ENCODE data around the gene ARHGEF4. TPM values are rescaled to one million over a fixed set of nuclear protein-coding genes. Genes with fewer than 3 reads are reported as not detected.

The ARHGEF4 gene
- total and polyA plus RNA-seq, 10 of the 15 experiments (the other 5 are each of a cell fraction or from before 2014, with no cell fraction given), result 0.02 to 0.24 (median 0.16) TPM; not detected in 6

DNA sequence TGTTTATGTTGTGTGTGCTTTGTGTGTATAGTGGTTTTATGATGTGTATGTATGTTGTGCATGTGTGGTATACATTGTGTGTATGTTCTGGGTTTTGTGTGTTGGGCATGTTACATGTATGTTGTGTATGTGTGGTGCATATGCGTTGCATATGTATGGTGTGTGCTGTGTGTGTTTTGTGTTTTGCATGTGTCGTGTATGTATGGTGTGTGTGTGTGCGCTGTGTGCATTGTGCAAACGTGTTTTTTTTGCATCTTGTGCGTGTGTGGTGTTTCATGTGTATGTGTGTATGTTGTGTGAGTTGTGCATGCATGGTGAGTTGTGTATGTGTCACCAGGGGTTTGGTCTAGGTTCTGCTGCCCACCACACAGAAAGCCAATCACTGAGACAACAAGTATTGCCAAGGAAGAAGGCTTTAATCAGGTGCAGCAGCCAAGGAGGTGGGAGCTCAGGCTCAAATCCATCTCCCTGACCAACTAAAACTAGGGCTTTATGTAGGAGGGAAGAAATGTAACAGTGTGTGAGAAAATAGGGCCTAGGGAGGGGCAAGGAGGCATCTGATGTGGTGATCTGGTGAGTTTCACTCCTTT lies 140.8 kb downstream of the ARHGEF4 start (continued):
- TF ChIP-seq, protein P1, sequence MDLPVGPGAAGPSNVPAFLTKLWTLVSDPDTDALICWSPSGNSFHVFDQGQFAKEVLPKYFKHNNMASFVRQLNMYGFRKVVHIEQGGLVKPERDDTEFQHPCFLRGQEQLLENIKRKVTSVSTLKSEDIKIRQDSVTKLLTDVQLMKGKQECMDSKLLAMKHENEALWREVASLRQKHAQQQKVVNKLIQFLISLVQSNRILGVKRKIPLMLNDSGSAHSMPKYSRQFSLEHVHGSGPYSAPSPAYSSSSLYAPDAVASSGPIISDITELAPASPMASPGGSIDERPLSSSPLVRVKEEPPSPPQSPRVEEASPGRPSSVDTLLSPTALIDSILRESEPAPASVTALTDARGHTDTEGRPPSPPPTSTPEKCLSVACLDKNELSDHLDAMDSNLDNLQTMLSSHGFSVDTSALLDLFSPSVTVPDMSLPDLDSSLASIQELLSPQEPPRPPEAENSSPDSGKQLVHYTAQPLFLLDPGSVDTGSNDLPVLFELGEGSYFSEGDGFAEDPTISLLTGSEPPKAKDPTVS (IDR thresholded peaks at IDR 0.05; ENCODE audit: low read depth, low read length), result no peak
- no peak for TF ChIP-seq YY1 (IDR thresholded peaks at IDR 0.05; ENCODE audit: low read depth, low read length)
- no peak for TF ChIP-seq BCLAF1 (IDR thresholded peaks at IDR 0.05)

DNA sequence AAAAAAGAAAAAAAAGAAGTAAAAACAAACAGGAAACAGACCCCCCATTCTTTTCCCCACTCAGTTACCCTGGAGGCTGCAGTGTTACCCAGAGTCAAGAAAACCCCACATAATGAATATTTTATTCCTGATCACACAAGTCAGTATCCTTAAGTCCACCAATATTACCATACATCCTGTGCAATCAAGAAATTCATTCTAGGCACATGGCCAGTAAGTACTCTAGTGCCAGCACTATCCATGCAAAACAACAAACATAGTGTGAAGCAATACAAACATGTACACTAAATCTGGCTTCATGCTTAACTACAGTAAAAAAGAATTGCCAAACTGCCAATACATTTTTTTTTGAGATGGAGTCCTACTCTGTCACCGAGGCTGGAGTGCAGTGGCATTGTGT lies 145.0 kb downstream of the ARHGEF4 start:
- in situ Hi-C loops (cut with MboI) (no loop called here), intact Hi-C loops (cut with micrococcal nuclease; ENCODE audit: unreplicated experiment) (no loop called here)
- no peaks in the 10 kb centered on the region for H3K36me3 ChIP-seq (ENCODE audit: control insufficient read depth in 2 of 2, insufficient read depth in 2 of 2, low read length in 1 of 2)
- ChIA-PET CTCF (no interaction called here), SMC1A (ENCODE audit: uncharacterized antibody, unreplicated experiment) (no interaction called here), POLR2A (no interaction called here), RAD21 (ENCODE audit: unreplicated experiment) (no interaction called here)
- ATAC-seq (no peak), FAIRE-seq (no peak), DNase-seq (ENCODE audit: low read depth, low spot score) (no peak)
- no peaks in the 10 kb centered on the region for H3K27me3 ChIP-seq (replicated peaks in 1 of 2; ENCODE audit: control insufficient read depth in 2 of 2, insufficient read depth in 2 of 2, low read length in 1 of 2)
- no peak overlapping the region for H3K4me2 ChIP-seq (ENCODE audit: control insufficient read depth, insufficient read depth)
- H3K79me2 ChIP-seq (ENCODE audit: control insufficient read depth, insufficient read depth, low read length), result no peaks in the 10 kb centered on the region
- no peak overlapping the region for H3K27ac ChIP-seq (ENCODE audit: control insufficient read depth, insufficient read depth)
- H3K9me3 ChIP-seq (replicated peaks; ENCODE audit: control insufficient read depth, insufficient read depth, low read length), result no peaks in the 10 kb centered on the region; the same call in 2 of the 3 replicates
- no peaks in the 10 kb centered on the region for H4K20me1 ChIP-seq (ENCODE audit: control insufficient read depth, insufficient read depth)
- H3K4me3 ChIP-seq, result no peak overlapping the region
- no peaks in the 10 kb centered on the region for H3K4me1 ChIP-seq (ENCODE audit: control insufficient read depth, insufficient read depth, low read length)
- H3K9ac ChIP-seq (ENCODE audit: control insufficient read depth, insufficient read depth, low read length), result no peak overlapping the region
- no TSS peak for BruUV-seq (replicated peaks)
- WGBS (ENCODE audit: insufficient coverage, insufficient replicate concordance, low lambda C conversion rate, missing lambda C conversion rate), result 0% methylated on average over 1 of the region's 1 CpG
- H2AFZ ChIP-seq (ENCODE audit: control insufficient read depth, low read depth, low read length), result no peak overlapping the region
- TF ChIP-seq REST (IDR thresholded peaks at IDR 0.05; ENCODE audit: low read depth, low read length) (no peak), JUNB (IDR thresholded peaks at IDR 0.05) (no peak), E2F8 (IDR thresholded peaks at IDR 0.05; ENCODE audit: low read depth, partially characterized antibody) (no peak), CEBPB (IDR thresholded peaks at IDR 0.05; ENCODE audit: borderline replicate concordance in 1 of 2, low read depth in 2 of 2, low read length in 2 of 2) (no peak), GATAD2B (conservative IDR thresholded peaks at IDR 0.05; ENCODE audit: low read depth) (no peak), RUNX3 (IDR thresholded peaks at IDR 0.05; ENCODE audit: low read length) (no peak)
- TF ChIP-seq, protein P2, sequence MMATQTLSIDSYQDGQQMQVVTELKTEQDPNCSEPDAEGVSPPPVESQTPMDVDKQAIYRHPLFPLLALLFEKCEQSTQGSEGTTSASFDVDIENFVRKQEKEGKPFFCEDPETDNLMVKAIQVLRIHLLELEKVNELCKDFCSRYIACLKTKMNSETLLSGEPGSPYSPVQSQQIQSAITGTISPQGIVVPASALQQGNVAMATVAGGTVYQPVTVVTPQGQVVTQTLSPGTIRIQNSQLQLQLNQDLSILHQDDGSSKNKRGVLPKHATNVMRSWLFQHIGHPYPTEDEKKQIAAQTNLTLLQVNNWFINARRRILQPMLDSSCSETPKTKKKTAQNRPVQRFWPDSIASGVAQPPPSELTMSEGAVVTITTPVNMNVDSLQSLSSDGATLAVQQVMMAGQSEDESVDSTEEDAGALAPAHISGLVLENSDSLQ (IDR thresholded peaks at IDR 0.05), result no peak
